HG03045 (cell line): ENCODE results near the gene LRRK1.
"Not testable (repeated sequence)": the region's sequence is repeated elsewhere in the genome, so short reads cannot be mapped to it uniquely, and the experiment has no call there.

Experiments used
- ATAC-seq: cut with Tn5 transposase; IDR thresholded peaks from one replicate; pipeline ENCODE4 v1.9.1; 2021; ENCODE audit warnings: mild to moderate bottlenecking, moderate library complexity; ENCODE audit not compliant: unreplicated experiment

The LRRK1 gene

GRCh38 chr15:101066501-101067408 lies 147.6 kb downstream of the LRRK1 start:
- no peak for ATAC-seq

DNA sequence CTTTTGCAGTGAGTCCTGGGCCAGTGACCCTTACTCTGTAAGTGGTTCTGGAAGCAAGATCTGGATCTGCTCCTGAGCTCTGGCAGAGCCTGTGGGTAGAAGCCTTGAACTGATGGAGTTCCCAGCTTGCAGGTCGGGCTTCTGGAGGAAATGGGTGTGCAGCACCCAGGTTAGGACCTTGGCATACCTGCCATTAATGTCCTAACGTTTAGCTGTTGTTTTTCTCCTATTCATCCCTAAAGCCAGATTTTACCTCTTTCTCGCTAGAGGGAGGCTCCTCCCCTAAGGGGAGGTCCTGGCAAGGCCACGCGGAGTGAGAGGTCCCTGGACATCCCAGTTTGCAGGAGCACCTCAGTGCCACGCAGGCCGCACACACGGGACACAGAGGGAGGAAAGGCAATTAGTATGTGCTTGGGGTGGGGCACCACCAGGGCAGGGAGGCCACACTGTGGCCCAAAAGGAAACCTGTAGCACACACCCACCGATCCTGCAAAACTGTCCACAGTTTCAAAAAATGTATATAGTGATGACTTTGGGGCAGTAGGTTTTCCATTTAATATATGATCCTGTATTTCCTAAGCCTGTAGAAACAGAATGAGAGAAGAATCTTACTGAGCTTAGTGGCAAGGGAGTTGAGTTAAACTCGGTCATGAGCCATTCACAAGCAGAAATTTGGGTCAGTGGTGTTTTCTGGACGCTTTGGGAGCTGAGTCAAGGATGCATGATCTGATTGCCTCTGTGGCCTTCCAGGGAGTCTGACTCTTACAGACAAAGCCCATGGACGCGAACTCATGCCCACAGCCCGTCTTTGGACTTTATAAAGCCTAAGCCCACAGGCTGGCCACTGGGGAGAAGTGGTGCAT lies 148.7 kb downstream of the LRRK1 start:
- no peak for ATAC-seq

GRCh38 chr15:101068523-101068960 lies 149.4 kb downstream of the LRRK1 start:
- no peak for ATAC-seq

- ATAC-seq: no peak
Observed at GRCh38 chr15:101068961-101069653, 149.9 kb downstream of the LRRK1 start.

GRCh38 chr15:101069654-101069973 lies 150.5 kb downstream of the LRRK1 start:
- ATAC-seq: no peak

GRCh38 chr15:101070024-101070423 lies 150.9 kb downstream of the LRRK1 start:
- ATAC-seq: no peak

DNA sequence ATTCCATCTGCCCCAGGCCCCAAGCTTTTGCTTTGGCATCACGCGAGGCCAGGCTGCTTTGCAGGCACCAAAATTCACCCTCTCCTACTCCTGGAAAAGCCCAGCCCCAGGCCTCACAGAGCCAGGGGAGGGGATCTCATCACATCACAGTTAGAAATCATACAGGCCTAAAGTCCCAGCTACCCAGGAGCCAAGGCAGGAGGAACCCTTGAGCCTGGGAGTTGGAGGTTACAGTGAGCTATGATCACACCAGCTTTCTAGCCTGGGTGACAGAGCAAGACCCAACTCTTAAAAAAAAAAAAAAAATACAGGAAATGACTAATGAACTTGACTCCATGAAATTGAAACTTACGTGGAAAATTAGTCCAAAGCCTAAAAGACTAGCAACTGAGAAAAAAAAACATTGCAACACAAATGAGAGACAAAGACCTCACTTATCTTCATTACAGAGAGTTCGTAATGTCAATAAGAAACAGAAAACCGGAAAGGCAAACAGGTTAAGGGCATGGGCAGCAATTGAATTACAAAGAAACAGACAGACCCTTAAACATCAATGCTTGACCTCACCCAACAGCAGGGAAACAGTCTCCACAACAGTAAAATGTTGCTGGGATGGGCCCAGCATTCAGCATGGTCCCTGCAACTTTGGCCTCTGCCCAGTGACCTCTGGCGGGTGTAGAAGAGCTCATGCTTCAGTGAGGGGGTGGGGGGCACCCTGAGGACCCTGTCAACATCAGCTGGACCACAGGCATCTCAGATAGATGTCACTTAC lies 151.5 kb downstream of the LRRK1 start:
- no peak for ATAC-seq

DNA sequence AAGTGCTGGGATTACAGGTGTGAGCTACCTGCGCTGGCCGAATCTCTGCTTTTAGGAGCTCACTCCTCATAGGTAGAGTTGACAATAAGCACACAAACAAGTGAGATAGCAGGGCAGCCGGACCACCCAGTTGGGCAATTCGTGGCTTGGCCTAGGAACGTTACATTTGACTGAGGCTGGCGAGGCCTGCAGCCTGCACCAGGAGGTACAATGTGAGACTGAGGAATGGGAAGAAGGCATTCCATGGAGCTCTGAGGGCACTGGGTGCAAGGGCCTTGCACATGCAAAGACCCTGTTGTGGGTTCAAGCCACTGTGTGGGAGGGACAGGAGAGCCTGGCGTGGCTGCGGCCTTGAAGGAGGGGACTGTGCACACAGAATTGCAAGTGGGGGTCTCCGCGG lies 152.5 kb downstream of the LRRK1 start:
- ATAC-seq: no peak

GRCh38 chr15:101072235-101072634 lies 153.1 kb downstream of the LRRK1 start:
- ATAC-seq: not testable (repeated sequence)

- not testable (repeated sequence) for ATAC-seq
Observed at GRCh38 chr15:101077806-101078668, 158.9 kb downstream of the LRRK1 start.

GRCh38 chr15:101078669-101079323 lies 159.6 kb downstream of the LRRK1 start:
- ATAC-seq: no peak

- ATAC-seq: no peak
Observed at GRCh38 chr15:101081900-101082299, 162.7 kb downstream of the LRRK1 start.

DNA sequence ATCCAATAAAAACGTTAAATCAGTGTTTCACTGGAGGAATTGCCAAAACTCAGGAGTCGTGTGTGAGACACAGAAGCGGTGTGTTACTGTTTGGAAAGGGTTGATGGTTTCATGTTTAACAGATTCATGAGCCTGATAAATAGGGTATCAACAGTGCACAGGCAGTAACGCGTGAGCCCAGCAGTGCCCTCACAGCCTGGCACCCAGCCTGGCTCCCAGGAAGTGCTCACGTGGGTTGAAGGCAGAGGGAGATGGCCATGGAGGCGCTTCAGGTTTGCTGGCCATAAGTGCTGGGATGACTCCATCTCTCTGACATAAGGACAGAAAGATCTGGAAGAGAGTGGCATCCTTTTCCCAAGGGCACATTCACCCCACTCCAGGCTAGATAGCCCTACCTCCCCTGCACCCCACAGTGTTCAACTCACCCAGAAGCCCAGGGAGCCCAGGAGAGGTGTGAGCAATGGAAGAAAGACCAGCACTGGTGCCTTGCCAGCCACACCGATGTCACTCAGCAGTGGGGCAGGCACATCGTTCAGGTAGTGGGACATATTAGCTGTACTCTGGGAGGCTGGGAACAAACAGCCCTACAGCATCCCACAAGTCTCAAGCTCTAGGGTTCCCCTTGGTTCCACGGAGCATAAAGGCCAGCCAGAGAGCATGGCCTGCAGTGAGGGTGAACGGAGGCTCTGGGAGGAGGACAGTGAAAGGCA lies 164.3 kb downstream of the LRRK1 start:
- ATAC-seq: no peak

DNA sequence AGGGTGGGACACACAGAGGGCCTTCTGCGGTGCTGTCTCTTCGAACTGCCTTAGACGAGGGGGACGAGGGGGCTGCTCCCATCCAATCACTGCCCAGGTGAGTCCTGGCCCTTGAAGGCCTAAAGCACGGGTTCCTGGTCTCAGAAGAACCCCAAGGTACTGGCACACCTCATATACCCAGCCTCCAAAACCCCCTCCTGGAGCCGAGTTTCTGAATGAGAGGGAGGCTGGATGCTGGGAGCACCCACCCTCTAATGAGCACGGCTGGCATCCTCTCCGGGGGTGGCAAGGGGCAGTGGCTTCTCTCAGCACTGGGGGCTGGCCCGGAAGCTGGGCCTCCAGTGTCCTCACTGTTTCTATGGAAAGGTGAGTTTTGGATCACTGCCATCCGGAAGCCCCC lies 165.6 kb downstream of the LRRK1 start:
- ATAC-seq: no peak

GRCh38 chr15:101085311-101085700 lies 166.1 kb downstream of the LRRK1 start:
- ATAC-seq: no peak

- no peak for ATAC-seq
Observed at GRCh38 chr15:101086394-101087171, 167.4 kb downstream of the LRRK1 start.

DNA sequence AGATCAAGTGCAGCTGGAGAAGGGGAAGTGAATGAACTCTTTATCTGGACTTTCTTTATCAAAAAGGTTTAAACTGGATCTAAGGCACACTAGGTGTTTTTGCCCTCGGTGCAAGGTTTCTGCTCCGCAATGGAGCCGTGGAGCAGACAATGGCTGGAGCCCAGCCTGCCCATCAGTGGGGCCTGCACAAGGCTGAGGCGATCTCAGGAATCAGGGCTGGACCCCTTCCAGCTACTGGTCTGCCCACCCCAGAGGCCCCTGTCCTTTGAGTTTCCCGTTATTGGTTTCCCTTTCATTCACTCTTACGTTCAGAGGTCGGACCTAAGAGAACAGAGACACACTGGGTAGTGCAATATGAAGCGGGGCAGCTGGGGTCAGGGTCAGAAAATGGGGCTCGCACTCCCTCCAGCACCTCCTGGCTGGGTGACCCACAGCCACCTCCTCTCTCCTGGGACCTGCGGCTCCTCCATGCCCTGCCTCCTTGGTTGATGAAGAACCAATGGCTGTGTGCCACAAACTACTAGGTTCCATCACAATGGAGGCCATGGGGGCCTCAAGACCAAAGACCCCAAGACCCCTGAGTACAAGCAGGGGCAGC lies 168.1 kb downstream of the LRRK1 start:
- ATAC-seq: no peak
